ENCODE measurements around the gene CLDN19. TPM values are rescaled to one million over a fixed set of nuclear protein-coding genes. Genes with fewer than 3 reads are reported as not detected.

CLDN19 gene
- total RNA-seq, 1 experiment from 2014 or later = 12.5 TPM

- no peak for DNase-seq
- H4K20me1 ChIP-seq (ENCODE audit: control insufficient read depth, insufficient read depth, insufficient read length) = no peaks in the 10 kb centered on the region
Measured at GRCh38 chr1:42692461-42692860, 47.6 kb downstream of the CLDN19 start.

More at GRCh38 chr1:42692461-42692860, 47.6 kb downstream of the CLDN19 start:
- Mint-ChIP-seq H3K27me3 (ENCODE audit: low read depth) (no peaks in the 10 kb centered on the region; the same call in 1 of the 2 replicates), H3K27ac (peak overlapping the region; percentile 2 to 81 (median 63); a peak in 4 of 7 replicates), H3K9me3 (no peaks in the 10 kb centered on the region), H3K36me3 (ENCODE audit: insufficient read depth in 1 of 3, low read depth in 3 of 3) (peaks cover 28 to 63% (median 54%) of the 10 kb centered on the region in 3 experiments), H3K4me1 (peaks cover 40 to 47% of the 10 kb centered on the region in 2 experiments), H3K4me3 (no peak overlapping the region)
- Histone ChIP-seq H3K9ac (ENCODE audit: extremely low read depth, insufficient read length, low read length) (no peak overlapping the region), H2AK5ac (ENCODE audit: insufficient read length, low read length) (no peak overlapping the region), H2BK5ac (ENCODE audit: insufficient read length, low read length) (no peak overlapping the region), H2BK20ac (ENCODE audit: low read depth, low read length, poor library complexity, severe bottlenecking) (no peak overlapping the region), H4K91ac (ENCODE audit: insufficient read length, low read depth, low read length) (no peak overlapping the region), H3T11ph (ENCODE audit: low read length) (no peak overlapping the region), H3K23me2 (ENCODE audit: insufficient read length, low read depth, low read length, poor library complexity, severe bottlenecking) (no peaks in the 10 kb centered on the region), H2BK12ac (ENCODE audit: insufficient read length, low read depth, low read length) (no peak overlapping the region), H3K18ac (ENCODE audit: insufficient read length, low read depth, low read length) (no peak overlapping the region), H4K8ac (replicated peaks; ENCODE audit: insufficient read length, low read depth, low read length) (no peak overlapping the region), H3K79me1 (ENCODE audit: insufficient read depth, low read depth, low read length, poor library complexity, severe bottlenecking) (peaks cover 6% of the 10 kb centered on the region), H3K79me2 (ENCODE audit: insufficient read depth, low read length) (peaks cover 62% of the 10 kb centered on the region), H3K9me3 (ENCODE audit: control insufficient read depth, low read depth, low read length) (no peaks in the 10 kb centered on the region), H3K4me1 (ENCODE audit: insufficient read depth, low read length) (no peaks in the 10 kb centered on the region), H2BK15ac (ENCODE audit: low read depth, low read length) (no peak overlapping the region), H3K23ac (ENCODE audit: insufficient read length, low read depth, low read length) (no peak overlapping the region), H2AFZ (ENCODE audit: low read length) (no peak overlapping the region), H3K27ac (ENCODE audit: insufficient read length, low read depth, low read length) (no peak overlapping the region), H3K4me2 (ENCODE audit: insufficient read depth, insufficient read length, low read length) (no peak overlapping the region), H4K5ac (ENCODE audit: insufficient read length, low read depth, low read length) (no peak overlapping the region), H3K4ac (ENCODE audit: low read depth, low read length) (no peak overlapping the region), H2BK120ac (ENCODE audit: low read depth, low read length, poor library complexity, severe bottlenecking) (no peak overlapping the region), H3K27me3 (ENCODE audit: insufficient read depth, low read length) (no peaks in the 10 kb centered on the region), H3K56ac (ENCODE audit: insufficient read length, low read depth, low read length) (no peak overlapping the region), H3K14ac (ENCODE audit: insufficient read depth, low read length) (no peak overlapping the region)
- WGBS (ENCODE audit: extremely low coverage, insufficient read length, low lambda C conversion rate) = no CpG with 5 or more reads among the region's 5 CpGs
- TF ChIP-seq CTCF (conservative IDR thresholded peaks at IDR 0.05) = no peak

Measured in H9 (cell line).